ENCODE data around the gene CCDC187.

Gene CCDC187

GRCh38 chr9:136311051-136312008 lies 7.4 kb upstream of the CCDC187 start:
- DNase-seq (ENCODE audit: low spot score): no peak

- no peak for DNase-seq (ENCODE audit: low spot score)
Observed at GRCh38 chr9:136310273-136311030, 6.6 kb upstream of the CCDC187 start.

- no peak for DNase-seq (ENCODE audit: low spot score)
Observed at GRCh38 chr9:136309806-136310220, 5.9 kb upstream of the CCDC187 start.

- DNase-seq (ENCODE audit: low spot score): no peak
Observed at GRCh38 chr9:136309101-136309801, 5.4 kb upstream of the CCDC187 start.

GRCh38 chr9:136308702-136309053 lies 4.8 kb upstream of the CCDC187 start:
- no peak for DNase-seq (ENCODE audit: low spot score)

GRCh38 chr9:136308006-136308701 lies 4.3 kb upstream of the CCDC187 start:
- DNase-seq (ENCODE audit: low spot score): no peak

GRCh38 chr9:136307215-136307750 lies 3.4 kb upstream of the CCDC187 start:
- no peak for DNase-seq (ENCODE audit: low spot score)

GRCh38 chr9:136306211-136307208 lies 2.6 kb upstream of the CCDC187 start:
- DNase-seq (ENCODE audit: low spot score): no peak

- no peak for DNase-seq (ENCODE audit: low spot score)
Observed at GRCh38 chr9:136305804-136306203, 1.9 kb upstream of the CCDC187 start.

GRCh38 chr9:136304981-136305380 lies 1.1 kb upstream of the CCDC187 start:
- no peak for DNase-seq (ENCODE audit: low spot score)

- no peak for DNase-seq (ENCODE audit: low spot score)
Observed at GRCh38 chr9:136304456-136304855, 562 bp upstream of the CCDC187 start.

GRCh38 chr9:136303066-136303824 lies 649 bp downstream of the CCDC187 start:
- DNase-seq (ENCODE audit: low spot score): no peak

- DNase-seq (ENCODE audit: low spot score): no peak
Observed at GRCh38 chr9:136302527-136302926, 1.4 kb downstream of the CCDC187 start.

- DNase-seq (ENCODE audit: low spot score): no peak
Observed at GRCh38 chr9:136300866-136301265, 3.0 kb downstream of the CCDC187 start.

GRCh38 chr9:136300016-136300545 lies 3.8 kb downstream of the CCDC187 start:
- DNase-seq (ENCODE audit: low spot score): no peak

- DNase-seq (ENCODE audit: low spot score): no peak
Observed at GRCh38 chr9:136299541-136299940, 4.4 kb downstream of the CCDC187 start.

GRCh38 chr9:136299116-136299515 lies 4.8 kb downstream of the CCDC187 start:
- no peak for DNase-seq (ENCODE audit: low spot score)

- DNase-seq (ENCODE audit: low spot score): no peak
Observed at GRCh38 chr9:136297766-136298735, 5.8 kb downstream of the CCDC187 start.
